ENCODE results near the gene KCNN4. TPM values are rescaled to one million over a fixed set of nuclear protein-coding genes. Genes with fewer than 3 reads are reported as not detected.

The KCNN4 gene
- total RNA-seq, 4 donors from 2014 or later: 0.29 to 1.7 (median 1.0) TPM

DNA sequence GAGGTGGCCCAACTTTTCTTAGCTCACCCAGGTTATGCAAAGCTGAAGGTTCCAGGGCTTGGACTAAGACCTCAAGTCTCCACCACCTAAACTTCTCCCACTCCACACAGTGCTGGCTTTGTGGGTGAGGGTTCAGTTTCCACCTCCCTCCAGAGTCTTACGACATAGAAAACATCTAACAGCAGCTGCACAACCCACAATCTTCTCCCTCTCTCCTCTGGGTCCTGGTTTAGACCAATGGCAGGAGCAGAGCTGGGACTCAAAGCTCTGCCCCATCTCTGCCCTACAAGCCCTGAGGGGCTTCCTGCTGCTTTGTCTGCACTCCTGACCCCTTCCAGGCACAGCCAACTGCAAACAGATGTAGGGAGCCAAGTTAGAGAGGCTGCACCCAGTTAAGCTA, 48.9 kb downstream of the KCNN4 start:
- H3K9me3 ChIP-seq: no peaks in the 10 kb centered on the region
- 73 to 90% methylated on average over 1 of the region's 1 CpG for WGBS, 2 donors
- no peak for DNase-seq

DNA sequence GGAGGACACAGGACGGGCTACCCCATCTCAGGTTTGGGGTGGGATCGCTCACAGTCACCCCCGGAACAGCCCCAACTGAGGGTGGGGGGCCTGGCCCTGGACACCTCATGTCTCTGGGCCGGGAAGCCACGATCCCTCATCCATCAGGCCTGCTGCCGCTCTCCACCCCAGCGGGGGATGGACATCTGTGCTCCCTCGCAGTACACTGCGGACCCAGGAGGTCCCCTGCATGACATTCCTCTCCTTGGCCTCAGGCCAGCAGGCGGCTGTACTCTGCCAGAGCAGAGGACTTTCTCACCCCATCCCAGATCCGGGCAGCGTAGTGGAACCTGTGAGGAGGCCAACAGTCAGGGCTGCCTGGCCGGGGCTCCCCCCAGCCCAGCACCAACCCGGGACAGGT, 49.4 kb downstream of the KCNN4 start:
- intact Hi-C loops (cut with DNase I): no loop called here
- H3K36me3 ChIP-seq: peaks cover 28 to 41% of the 10 kb centered on the region in 2 donors

More for the DNA sequence above, 48.9 kb downstream of the KCNN4 start:
- intact Hi-C loops (cut with DNase I): no loop called here
- Histone ChIP-seq H3K27ac (no peak overlapping the region), H3K4me1 (no peaks in the 10 kb centered on the region), H3K36me3 (peaks cover 33 to 46% of the 10 kb centered on the region in 2 donors), H3K27me3 (no peaks in the 10 kb centered on the region), H3K4me3 (replicated peaks in 1 of 3) (no peak overlapping the region)
- no peak for TF ChIP-seq POLR2A (IDR thresholded peaks at IDR 0.05)
- TF ChIP-seq, protein P1, sequence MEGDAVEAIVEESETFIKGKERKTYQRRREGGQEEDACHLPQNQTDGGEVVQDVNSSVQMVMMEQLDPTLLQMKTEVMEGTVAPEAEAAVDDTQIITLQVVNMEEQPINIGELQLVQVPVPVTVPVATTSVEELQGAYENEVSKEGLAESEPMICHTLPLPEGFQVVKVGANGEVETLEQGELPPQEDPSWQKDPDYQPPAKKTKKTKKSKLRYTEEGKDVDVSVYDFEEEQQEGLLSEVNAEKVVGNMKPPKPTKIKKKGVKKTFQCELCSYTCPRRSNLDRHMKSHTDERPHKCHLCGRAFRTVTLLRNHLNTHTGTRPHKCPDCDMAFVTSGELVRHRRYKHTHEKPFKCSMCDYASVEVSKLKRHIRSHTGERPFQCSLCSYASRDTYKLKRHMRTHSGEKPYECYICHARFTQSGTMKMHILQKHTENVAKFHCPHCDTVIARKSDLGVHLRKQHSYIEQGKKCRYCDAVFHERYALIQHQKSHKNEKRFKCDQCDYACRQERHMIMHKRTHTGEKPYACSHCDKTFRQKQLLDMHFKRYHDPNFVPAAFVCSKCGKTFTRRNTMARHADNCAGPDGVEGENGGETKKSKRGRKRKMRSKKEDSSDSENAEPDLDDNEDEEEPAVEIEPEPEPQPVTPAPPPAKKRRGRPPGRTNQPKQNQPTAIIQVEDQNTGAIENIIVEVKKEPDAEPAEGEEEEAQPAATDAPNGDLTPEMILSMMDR (IDR thresholded peaks at IDR 0.05): no peak

DNA sequence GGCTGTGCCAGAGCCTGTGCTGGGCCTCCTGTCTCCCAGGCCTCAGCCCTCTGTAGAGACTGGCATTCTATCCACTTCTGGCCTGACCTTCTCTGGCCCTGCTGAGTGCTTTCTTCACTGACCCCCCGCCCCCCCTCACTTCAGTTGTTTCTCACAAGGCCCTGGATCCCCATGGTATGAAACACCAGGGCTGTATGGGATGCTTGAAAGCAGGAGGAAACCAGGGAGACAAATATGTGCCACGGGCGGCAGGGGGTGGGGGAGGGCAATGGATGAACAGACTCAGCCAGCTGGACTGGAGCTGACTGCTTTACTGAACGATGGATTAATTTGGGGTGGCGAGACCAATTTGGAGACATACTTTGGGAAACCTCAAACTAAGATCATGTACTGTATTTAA, 50.9 kb downstream of the KCNN4 start:
- TF ChIP-seq, protein P1 (IDR thresholded peaks at IDR 0.05): no peak
- no peak for TF ChIP-seq POLR2A (IDR thresholded peaks at IDR 0.05)
- no peak for DNase-seq
- Histone ChIP-seq H3K4me1 (no peaks in the 10 kb centered on the region), H3K4me3 (replicated peaks in 1 of 3) (no peak overlapping the region), H3K9me3 (no peaks in the 10 kb centered on the region), H3K27ac (no peak overlapping the region), H3K27me3 (no peaks in the 10 kb centered on the region), H3K36me3 (peaks cover 26 to 39% of the 10 kb centered on the region in 2 donors)
- 86 to 89% methylated on average over 5 of the region's 5 CpGs for WGBS, 2 donors
- intact Hi-C loops (cut with DNase I): no loop called here

More for the DNA sequence above, 49.4 kb downstream of the KCNN4 start:
- no peak overlapping the region for H3K27ac ChIP-seq
- H3K9me3 ChIP-seq: no peaks in the 10 kb centered on the region
- H3K27me3 ChIP-seq: no peaks in the 10 kb centered on the region
- H3K4me3 ChIP-seq (replicated peaks in 1 of 3): no peak overlapping the region
- 77 to 79% methylated on average over 6 to 10 of the region's 14 CpGs for WGBS, 2 donors
- no peak for DNase-seq
- TF ChIP-seq, protein P1 (IDR thresholded peaks at IDR 0.05): no peak
- no peak for TF ChIP-seq POLR2A (IDR thresholded peaks at IDR 0.05)
- H3K4me1 ChIP-seq: no peaks in the 10 kb centered on the region

DNA sequence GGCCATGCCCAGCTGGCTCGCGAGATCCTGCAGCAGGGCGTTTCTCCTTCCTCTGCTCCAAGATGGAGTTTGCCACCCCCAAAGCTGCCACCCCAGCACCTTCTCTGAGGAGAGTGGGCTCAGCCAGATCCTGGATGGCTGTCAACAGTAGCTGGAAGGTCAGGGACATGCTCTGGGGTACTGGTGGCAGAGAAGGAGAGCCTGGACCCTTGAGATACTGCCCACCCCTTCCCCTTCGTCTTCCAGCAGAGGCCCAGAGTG, 53.2 kb downstream of the KCNN4 start:
- Histone ChIP-seq H3K36me3 (peaks cover 14 to 25% of the 10 kb centered on the region in 2 donors), H3K27me3 (no peaks in the 10 kb centered on the region), H3K4me1 (no peaks in the 10 kb centered on the region), H3K4me3 (replicated peaks in 1 of 3) (no peak overlapping the region), H3K27ac (no peak overlapping the region), H3K9me3 (no peaks in the 10 kb centered on the region)
- no peak for DNase-seq
- intact Hi-C loops (cut with DNase I): no loop called here
- 76 to 100% methylated on average over 1 to 4 of the region's 4 CpGs for whole genome bisulfite sequencing, 2 donors
- TF ChIP-seq, protein P1 (IDR thresholded peaks at IDR 0.05): no peak
- no peak for TF ChIP-seq POLR2A (IDR thresholded peaks at IDR 0.05)

DNA sequence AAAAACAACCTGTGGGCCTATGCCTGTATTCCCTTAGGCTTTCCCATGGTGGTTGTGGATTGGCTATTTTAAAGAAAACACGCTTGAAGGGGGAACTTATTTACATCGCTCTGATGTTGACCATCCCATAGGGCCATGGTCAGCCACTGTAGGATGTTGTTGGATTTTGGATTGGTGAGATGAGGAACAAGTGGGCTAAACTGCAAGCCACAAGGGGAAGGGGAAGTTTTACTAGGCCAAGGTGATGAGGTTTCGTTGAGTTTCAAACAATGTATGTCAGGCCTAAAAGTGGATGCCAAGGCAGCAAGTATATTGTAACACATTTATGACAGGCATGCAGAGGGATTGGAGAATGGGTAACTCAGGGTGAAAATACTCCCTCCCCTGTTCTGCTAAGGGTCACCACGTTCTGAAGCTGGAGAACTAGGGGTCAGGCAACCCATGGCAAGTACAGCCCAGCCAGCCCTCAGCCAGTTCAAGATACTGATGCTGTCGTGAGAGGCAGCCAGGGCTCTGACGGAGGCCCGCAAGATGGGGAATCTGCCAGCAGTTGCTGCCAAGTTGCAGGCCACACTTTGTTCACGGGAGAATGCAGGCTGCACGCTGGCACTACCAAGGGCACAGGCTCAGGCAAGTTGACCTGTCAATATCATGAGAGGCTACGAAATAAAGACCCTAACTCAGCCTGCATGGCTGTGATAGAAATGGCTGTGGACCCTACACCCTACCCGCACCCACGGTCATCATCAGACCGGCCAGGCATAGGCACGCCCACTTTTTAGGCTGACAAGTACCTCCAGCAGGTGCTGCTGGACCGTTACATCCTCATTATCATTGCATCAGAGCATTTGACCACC, 53.8 kb downstream of the KCNN4 start:
- Histone ChIP-seq H3K9me3 (no peaks in the 10 kb centered on the region), H3K4me1 (no peaks in the 10 kb centered on the region), H3K4me3 (replicated peaks in 1 of 3) (no peak overlapping the region), H3K27ac (no peak overlapping the region), H3K36me3 (peaks cover 8 to 21% of the 10 kb centered on the region in 2 donors), H3K27me3 (no peaks in the 10 kb centered on the region)
- intact Hi-C loops (cut with DNase I): no loop called here
- DNase-seq: no peak
- TF ChIP-seq POLR2A (IDR thresholded peaks at IDR 0.05): no peak
- TF ChIP-seq, protein P1 (IDR thresholded peaks at IDR 0.05): no peak
- WGBS, 2 donors: 66 to 72% methylated on average over 12 to 15 of the region's 15 CpGs

Measured in thyroid gland (tissue), 4 donors.